NB4 (cell line): Measurements from ENCODE around the gene AQP2.

Experiments used
- CTCF ChIP-seq: IDR thresholded peaks from one replicate; pipeline ENCODE4 v1.5.1; 2012; ENCODE audit warnings: low read depth, low read length
- MAX ChIP-seq: IDR thresholded peaks from 2 replicates; pipeline ENCODE4 v1.6.1; 2011; ENCODE audit warnings: low read depth, low read length
- MYC ChIP-seq: IDR thresholded peaks from 2 replicates; pipeline ENCODE4 v1.6.1; 2011; ENCODE audit warnings: low read depth, low read length
- POLR2A ChIP-seq: IDR thresholded peaks from 2 replicates; pipeline ENCODE4 v1.6.1; 2011; ENCODE audit warnings: mild to moderate bottlenecking; ENCODE audit not compliant: insufficient read length; ENCODE audit errors: extremely low read depth

- TF ChIP-seq MYC: no peak
- TF ChIP-seq CTCF: no peak
- no peak for TF ChIP-seq MAX
- TF ChIP-seq POLR2A: no peak
Measured at GRCh38 chr12:49974677-49975317, 24.3 kb downstream of the AQP2 start.
